Psoas muscle (tissue), 8 donors: Measurements from ENCODE around the gene TEAD1. TPM values are rescaled to one million over a fixed set of nuclear protein-coding genes. Genes with fewer than 3 reads are reported as not detected.

Experiments used
- ATAC-seq, 4 donors: fragments of 200-7000 bp; cut with Tn5 transposase; one replicate each; pipeline ENCODE4 v1.9.1; 2020; ENCODE audit warnings: moderate library complexity in 3 of 4, mild to moderate bottlenecking in 2 of 4
- DNase-seq, 2 donors: peaks; one replicate each; pipeline ENCODE4 v3.0.0-alpha.2; 2020
- H3K27ac ChIP-seq: fragments of 200-600 bp; one replicate; pipeline ENCODE4 v1.8.0; 2022
- H3K27me3 ChIP-seq, 3 donors: fragments of 200-600 bp in 1 of 3; one replicate each; pipeline versions ENCODE4 v1.6.1 to v1.8.0; 2013 to 2022; ENCODE audit warnings: low read length in 2 of 3, mild to moderate bottlenecking in 2 of 3, moderate library complexity in 1 of 3; ENCODE audit not compliant: insufficient read depth in 3 of 3
- H3K36me3 ChIP-seq, 2 donors: fragments of 200-600 bp in 1 of 2; one replicate each; pipeline versions ENCODE4 v1.6.1 to v1.8.0; 2013 to 2022; ENCODE audit warnings: low read depth in 1 of 2, mild to moderate bottlenecking in 1 of 2, moderate library complexity in 1 of 2; ENCODE audit not compliant: insufficient read depth in 1 of 2
- H3K4me1 ChIP-seq: fragments of 200-600 bp; one replicate; pipeline ENCODE4 v1.8.0; 2022
- H3K4me3 ChIP-seq: fragments of 200-600 bp; one replicate; pipeline ENCODE4 v1.8.0; 2022; ENCODE audit warnings: mild to moderate bottlenecking
- H3K9me3 ChIP-seq: fragments of 200-600 bp; one replicate; pipeline ENCODE4 v1.8.0; 2022
- WGBS, 3 donors: extraction: QIAGEN DNeasy Blood & Tissue Kit; methylation state at CpG; one replicate each; pipeline versions ENCODE4 v1.1.6 to v1.1.7; 2013; 5-methylcytosine and 5-hydroxymethylcytosine counted together
- intact Hi-C, 2 donors: fragments of 100-400 bp; cut with DNase I; formaldehyde crosslinking; loops; one replicate each; pipeline versions ENCODE4 v1.11.0 to v1.14.2; 2022
- polyA plus RNA-seq, 3 donors: library from polyadenylated mRNA; stranded (reverse); fragments of 200-250 nt; gene quantifications; one replicate each; pipeline ENCODE4 v1.2.3, GENCODE V29; 2013
- total RNA-seq, 4 donors: library from RNA; stranded (reverse); fragmentation: NEBNext Ultra II Directional in 2 of 4; extraction: Animal tissue kit (Norgen Biotek cat#: 25700) in 2 of 4; gene quantifications; one replicate each; pipeline versions ENCODE4 v1.2.1 to v1.2.4, GENCODE V29; 2021 to 2023
- TF ChIP-seq, protein P1 (sequence below): fragments of 200-600 bp; IDR thresholded peaks from one replicate; pipeline ENCODE4 v1.8.0; 2022; ENCODE audit warnings: antibody characterized with exemption
- donor health status: healthy with polysubstance abuse.
- donor health status: DM: no; HTN: no; CAD: no; lungs with moderate emphysema.
- donor health status: Bipolar disorder and iron deficiency.
- donor health status: healthy.
- donor health status: DM: yes; HTN: yes; CAD: no.
- donor health status: DM: no; HTN: no; CAD: no.
- donor health status: DM: no; HTN: no; CAD: no.
- donor health status: DM: yes; HTN: yes; CAD: no.

TEAD1 gene
- total and polyA plus RNA-seq, 7 donors, result 11.3 to 178 (median 112) TPM

DNA sequence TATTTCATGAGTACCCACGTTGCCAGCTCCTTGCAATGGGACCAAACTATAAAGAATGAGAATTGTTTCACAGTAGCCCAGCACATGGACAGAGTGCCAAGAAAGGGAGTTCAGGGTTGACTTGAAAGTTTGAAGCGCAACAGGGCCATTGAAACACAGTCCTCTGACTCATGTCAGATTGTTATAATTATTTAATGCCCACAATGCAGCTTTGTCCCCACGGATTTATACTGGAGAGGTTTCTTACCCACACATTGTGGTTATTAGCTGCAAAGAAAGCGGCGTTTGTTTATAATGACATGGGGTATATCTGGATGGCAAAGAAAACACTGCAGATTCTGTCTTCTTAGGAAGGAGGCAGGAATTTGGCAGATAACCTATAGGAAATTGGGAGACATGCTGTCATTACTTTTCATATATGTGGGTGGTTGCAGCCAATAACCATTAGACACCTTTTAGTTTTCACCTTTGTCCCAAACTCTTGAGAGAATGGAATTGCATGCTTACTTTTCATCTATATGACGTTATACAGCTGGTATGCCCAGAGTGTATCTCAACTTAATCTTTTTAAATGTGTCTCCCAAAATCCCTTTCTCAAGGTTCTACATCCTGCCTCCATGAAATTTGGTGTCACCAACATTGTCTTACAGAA lies 143.6 kb downstream of the TEAD1 start:
- DNase-seq (no peak), ATAC-seq (no peak)
- H3K4me3 ChIP-seq, result no peak overlapping the region
- intact Hi-C loops, result loop anchor here (5.0 to 10.0 kb wide), 3 partner anchors 67 to 121 kb away; no protein-coding TSS in a partner anchor
- no peaks in the 10 kb centered on the region for H3K9me3 ChIP-seq
- peaks cover 86% of the 10 kb centered on the region for H3K4me1 ChIP-seq
- H3K36me3 ChIP-seq, result no peaks in the 10 kb centered on the region
- H3K27me3 ChIP-seq, result no peaks in the 10 kb centered on the region
- WGBS, 3 donors, result 77 to 86% (median 80%) methylated on average over 6 of the region's 6 CpGs
- TF ChIP-seq, protein P1, sequence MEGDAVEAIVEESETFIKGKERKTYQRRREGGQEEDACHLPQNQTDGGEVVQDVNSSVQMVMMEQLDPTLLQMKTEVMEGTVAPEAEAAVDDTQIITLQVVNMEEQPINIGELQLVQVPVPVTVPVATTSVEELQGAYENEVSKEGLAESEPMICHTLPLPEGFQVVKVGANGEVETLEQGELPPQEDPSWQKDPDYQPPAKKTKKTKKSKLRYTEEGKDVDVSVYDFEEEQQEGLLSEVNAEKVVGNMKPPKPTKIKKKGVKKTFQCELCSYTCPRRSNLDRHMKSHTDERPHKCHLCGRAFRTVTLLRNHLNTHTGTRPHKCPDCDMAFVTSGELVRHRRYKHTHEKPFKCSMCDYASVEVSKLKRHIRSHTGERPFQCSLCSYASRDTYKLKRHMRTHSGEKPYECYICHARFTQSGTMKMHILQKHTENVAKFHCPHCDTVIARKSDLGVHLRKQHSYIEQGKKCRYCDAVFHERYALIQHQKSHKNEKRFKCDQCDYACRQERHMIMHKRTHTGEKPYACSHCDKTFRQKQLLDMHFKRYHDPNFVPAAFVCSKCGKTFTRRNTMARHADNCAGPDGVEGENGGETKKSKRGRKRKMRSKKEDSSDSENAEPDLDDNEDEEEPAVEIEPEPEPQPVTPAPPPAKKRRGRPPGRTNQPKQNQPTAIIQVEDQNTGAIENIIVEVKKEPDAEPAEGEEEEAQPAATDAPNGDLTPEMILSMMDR, result no peak
- peak overlapping the region; percentile 87 for H3K27ac ChIP-seq

DNA sequence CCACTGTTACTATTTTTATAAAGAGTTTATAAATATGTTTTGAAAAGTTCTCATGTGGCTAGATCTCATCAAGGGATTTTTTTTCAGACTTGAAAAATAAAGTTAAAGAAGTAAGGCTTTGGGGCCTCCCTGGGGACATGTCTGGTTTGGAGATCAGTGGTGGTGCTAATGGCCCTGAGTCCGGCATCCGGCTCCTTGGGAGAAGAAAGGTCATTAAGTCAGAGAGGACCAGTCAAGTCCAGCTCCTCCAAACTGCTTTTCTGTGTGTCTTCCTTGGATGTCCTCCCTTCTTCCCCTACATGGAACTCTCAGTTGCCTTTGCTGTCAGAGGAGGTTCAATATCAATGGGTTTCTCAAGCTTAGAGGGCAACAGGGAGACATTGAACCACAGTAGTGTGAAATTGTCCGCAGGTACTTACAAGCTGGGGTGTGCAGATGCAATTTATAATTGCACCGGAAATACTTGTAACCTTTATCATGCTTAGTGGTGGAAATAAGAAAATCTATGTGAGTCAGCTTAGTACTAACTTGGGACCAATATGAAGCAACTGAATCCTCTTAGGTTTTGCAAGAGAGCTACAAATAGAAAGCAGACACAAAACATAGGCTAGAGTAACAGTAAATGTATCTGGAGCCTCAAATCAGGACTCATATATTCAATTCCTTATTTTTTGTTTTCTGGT lies 144.3 kb downstream of the TEAD1 start:
- WGBS, 3 donors, result 27 to 58% (median 30%) methylated on average over 4 of the region's 4 CpGs
- DNase-seq (no peak), ATAC-seq (peak; percentile 79 to 90 (median 87))
- H3K4me1 ChIP-seq, result peaks cover 86% of the 10 kb centered on the region
- no peaks in the 10 kb centered on the region for H3K36me3 ChIP-seq
- TF ChIP-seq, protein P1, result no peak
- H3K27ac ChIP-seq, result peak overlapping the region; percentile 87
- no peaks in the 10 kb centered on the region for H3K9me3 ChIP-seq
- intact Hi-C loops, result loop anchor here (5.0 to 10.0 kb wide), 3 partner anchors 66 to 121 kb away; no protein-coding TSS in a partner anchor
- H3K4me3 ChIP-seq, result no peak overlapping the region
- H3K27me3 ChIP-seq, result no peaks in the 10 kb centered on the region

DNA sequence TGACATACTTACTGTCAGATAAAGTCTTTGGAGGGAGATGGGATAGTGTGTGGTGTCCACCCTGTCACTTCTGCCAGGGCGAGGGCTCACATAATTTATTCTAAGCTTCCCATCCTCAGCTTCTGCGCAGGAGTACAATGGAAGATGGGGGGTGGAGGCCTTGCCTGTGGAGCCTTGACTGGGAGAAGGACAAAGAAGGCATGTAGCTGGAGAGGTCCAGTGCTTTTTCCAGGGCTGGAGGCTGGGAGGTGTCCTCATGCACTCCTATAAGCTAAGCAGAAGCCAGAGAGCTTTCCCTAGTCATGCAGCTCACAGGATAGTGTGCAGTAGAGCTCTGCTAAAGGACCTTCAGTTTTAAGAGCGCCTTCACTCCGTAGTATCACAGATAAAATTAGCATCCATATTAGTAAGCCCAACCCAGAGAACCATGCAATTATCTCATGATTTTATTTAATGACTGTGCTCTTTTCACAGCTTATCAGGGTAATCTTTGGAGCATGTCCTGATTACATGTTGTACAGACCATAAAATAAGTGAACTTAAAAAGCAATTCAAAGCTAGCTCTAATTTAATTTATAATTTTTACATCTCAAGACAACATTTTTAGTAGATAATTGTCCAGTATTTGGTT lies 148.3 kb downstream of the TEAD1 start:
- WGBS, 3 donors, result 80 to 84% (median 80%) methylated on average over 4 of the region's 4 CpGs
- TF ChIP-seq, protein P1, result no peak
- Histone ChIP-seq H3K9me3 (no peaks in the 10 kb centered on the region), H3K4me1 (peaks cover 75% of the 10 kb centered on the region), H3K27me3 (no peaks in the 10 kb centered on the region), H3K4me3 (no peak overlapping the region), H3K27ac (peak overlapping the region; percentile 56), H3K36me3 (no peaks in the 10 kb centered on the region)
- ATAC-seq, result no peak
- intact Hi-C loops, result loop anchor here in 1 of 2 donors (5.0 kb wide), 1 partner anchor 65 kb away; no protein-coding TSS in a partner anchor
- no peak for DNase-seq

DNA sequence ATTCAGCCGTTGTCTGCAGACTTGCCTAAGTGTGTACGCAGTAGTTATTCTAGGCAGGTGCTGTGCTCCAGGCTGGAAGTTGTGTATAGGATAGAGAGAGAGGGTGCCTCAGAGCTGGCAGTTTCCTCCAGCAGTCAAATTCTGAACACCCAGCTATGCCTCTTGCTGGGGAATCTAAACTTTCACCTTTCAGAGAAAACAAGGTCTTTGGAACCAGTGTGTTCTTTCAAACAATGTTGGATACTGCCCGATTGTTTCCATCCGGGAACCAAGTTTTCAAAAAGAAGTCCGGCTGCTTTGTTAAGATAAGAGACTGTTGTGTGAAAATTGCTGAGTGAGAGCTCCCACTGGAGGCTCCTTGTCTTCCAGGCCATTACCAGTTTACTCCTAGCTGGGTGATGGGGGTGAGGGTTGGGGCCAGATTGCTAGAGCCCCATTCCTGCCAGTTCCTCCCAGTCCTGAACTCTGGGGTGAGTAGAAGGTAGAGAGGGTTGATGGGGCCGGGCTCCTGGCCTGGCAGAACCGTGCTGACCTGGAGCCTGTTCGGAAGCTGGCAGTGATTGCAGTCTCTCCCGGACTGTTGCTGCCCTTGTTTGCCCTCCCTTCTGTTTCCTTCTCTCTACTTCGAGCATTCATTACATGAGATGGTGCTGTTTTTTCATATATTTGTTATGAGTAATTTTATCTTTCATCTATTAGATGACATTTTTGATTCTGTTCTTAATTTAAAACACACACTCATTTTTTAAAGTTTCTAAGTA lies 150.2 kb downstream of the TEAD1 start:
- Histone ChIP-seq H3K9me3 (no peaks in the 10 kb centered on the region), H3K4me1 (peaks cover 75% of the 10 kb centered on the region), H3K36me3 (no peaks in the 10 kb centered on the region), H3K27ac (peak overlapping the region; percentile 56), H3K27me3 (no peaks in the 10 kb centered on the region), H3K4me3 (no peak overlapping the region)
- TF ChIP-seq, protein P1, result no peak
- intact Hi-C loops, result loop anchor here in 1 of 2 donors (5.0 kb wide), 1 partner anchor 63 kb away; no protein-coding TSS in a partner anchor
- DNase-seq, result no peak
- ATAC-seq, result peak; percentile 51 to 69 (median 58)
- WGBS, 3 donors, result 28 to 57% (median 38%) methylated on average over 10 of the region's 10 CpGs
